Measurements from ENCODE around the gene LSAMP.

DNA sequence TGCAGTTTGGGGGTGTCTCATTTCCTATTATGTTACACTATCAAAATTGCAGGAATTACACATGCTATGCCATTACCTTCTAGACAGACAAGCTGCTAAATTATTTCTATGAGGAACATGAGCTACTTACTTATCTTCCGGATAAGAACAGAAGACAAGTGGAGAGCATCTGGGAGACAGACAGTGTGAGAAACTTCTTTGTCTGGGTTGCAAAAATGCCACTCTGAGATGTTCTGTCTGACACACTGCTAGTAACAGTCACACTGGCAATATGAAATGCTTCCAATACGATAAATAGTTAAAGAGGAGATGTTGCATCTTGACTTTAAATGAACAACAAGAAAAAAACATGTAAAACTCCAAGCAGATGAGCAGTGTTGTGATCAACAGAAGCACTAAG is 40.1 kb downstream of the LSAMP start:
- TF ChIP-seq, protein P1, sequence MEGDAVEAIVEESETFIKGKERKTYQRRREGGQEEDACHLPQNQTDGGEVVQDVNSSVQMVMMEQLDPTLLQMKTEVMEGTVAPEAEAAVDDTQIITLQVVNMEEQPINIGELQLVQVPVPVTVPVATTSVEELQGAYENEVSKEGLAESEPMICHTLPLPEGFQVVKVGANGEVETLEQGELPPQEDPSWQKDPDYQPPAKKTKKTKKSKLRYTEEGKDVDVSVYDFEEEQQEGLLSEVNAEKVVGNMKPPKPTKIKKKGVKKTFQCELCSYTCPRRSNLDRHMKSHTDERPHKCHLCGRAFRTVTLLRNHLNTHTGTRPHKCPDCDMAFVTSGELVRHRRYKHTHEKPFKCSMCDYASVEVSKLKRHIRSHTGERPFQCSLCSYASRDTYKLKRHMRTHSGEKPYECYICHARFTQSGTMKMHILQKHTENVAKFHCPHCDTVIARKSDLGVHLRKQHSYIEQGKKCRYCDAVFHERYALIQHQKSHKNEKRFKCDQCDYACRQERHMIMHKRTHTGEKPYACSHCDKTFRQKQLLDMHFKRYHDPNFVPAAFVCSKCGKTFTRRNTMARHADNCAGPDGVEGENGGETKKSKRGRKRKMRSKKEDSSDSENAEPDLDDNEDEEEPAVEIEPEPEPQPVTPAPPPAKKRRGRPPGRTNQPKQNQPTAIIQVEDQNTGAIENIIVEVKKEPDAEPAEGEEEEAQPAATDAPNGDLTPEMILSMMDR (IDR thresholded peaks at IDR 0.05) = no peak
- TF ChIP-seq POLR2AphosphoS5 (IDR thresholded peaks at IDR 0.05) = no peak
- no peak for TF ChIP-seq POLR2A (IDR thresholded peaks at IDR 0.05)
- no peak for TF ChIP-seq EP300 (IDR thresholded peaks at IDR 0.05)

All from sigmoid colon (tissue), 4 donors.